GM19324 (cell line): ENCODE measurements around the gene GSTM5.
"Not testable (repeated sequence)": the region's sequence is repeated elsewhere in the genome, so short reads cannot be mapped to it uniquely, and the experiment has no call there.

ENCODE experiments used
- ATAC-seq: cut with Tn5 transposase; IDR thresholded peaks from one replicate; pipeline ENCODE4 v1.9.1; 2021; ENCODE audit warnings: mild to moderate bottlenecking, moderate library complexity; ENCODE audit not compliant: unreplicated experiment, low FRiP score

The GSTM5 gene

DNA sequence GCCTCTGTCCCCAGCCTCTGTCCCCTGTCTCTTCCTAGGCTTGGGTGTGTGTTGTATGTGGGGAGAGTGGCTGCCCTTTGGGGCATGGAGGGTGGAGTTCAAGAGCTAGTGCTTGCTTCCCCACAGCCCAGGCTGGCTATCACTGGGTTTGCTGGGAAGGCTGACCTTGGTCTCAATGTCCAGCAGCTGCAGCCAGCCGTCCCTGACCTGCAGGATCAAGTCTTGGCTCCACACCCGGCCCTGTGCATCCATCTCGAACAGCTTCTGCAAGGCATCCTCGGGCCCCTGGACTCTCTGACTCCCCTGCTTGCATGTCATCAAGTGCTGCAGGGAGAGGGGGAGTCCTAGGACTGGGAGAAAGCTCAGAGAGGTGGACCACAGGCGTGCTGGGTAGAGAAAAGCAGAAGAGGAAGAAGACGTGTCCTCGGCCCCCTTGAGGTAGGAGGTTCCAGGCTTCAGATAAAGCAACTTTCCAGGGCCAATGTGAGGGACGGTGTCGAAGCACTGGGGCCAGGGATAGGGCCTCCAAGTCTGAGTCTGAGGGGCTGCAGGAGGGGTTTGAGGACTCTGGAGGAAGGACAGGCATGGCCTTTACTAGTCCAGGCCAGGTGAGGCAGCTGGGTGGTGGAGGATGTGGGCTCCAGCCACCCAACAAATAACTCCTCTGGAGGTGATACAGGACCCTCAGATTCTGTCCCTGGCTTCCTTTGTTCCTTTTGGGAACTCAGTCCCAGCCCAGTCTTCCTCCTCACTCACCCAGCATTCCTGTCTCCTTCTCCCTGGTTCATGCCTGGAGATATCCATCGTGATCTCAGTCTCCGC, 47.7 kb downstream of the GSTM5 start:
- ATAC-seq, result no peak

DNA sequence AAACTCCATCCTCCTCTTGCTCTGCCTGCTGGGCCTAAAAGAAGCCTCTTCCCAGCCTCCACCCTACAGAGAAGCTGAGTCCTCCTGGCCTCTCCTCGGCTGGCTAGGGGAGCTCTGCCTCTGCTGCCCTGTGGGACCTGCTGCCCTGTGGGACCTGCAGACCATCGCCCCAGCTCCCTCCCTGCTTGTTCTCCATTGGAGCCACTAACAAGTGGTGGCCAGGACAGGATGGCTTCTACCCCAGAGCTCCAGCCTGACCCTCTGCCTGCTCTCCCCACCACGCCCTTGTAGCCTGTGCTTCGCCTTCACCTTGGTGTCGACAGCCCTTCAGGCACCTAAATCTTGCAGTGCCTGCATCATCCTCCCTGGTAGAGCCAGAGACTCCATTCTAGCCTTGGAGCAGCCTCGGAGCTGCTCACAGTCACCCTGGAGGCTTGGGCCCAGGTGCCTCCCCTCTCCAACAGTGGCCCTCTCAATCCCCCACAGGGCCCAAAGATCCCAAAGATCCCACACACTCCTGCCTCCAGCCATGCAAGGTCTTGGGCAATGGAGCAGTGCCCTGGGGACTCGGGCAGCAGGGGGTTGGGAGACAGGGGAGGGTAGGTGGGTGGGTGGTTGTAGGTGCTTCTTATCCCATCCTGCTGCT, 48.7 kb downstream of the GSTM5 start:
- no peak for ATAC-seq

DNA sequence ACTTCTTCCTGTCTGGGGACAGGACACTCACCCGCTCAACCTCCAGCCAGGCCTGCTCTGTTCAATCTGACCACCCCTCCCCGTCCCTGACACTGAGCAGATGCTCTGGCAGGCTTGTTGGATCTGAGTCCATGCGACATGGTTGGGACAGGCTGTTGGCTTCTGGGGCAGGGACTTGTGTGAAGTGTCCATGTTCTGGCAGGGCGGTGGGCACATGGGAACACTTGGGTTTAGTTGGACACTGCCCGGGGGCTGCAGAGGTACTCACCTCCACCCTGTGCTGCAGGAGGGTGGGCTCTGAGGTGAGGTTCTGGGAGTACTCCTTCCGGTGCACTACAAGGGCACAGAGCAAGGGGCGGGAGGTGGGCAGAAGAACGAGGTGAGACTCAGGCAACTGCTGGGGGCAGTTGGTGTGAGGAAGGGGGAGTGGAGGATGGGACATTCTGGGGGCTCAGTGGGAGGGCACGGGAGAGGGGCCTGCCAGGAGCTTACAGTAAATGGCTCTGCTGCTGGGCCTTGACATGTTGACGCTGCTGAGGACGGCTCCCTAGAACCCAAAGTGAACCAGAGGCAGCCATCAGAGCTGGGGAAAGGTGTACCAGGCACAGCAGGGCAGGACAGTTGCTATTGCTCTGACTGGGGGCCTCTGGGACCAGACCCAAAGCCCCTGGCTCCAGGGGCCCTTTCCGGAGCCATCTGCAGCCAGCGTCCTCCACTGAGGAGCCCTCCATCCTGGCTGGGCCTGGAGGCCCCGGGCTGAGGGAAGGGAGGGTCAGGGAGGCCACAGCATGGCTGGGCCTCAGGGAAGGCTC, 49.4 kb downstream of the GSTM5 start:
- no peak for ATAC-seq

DNA sequence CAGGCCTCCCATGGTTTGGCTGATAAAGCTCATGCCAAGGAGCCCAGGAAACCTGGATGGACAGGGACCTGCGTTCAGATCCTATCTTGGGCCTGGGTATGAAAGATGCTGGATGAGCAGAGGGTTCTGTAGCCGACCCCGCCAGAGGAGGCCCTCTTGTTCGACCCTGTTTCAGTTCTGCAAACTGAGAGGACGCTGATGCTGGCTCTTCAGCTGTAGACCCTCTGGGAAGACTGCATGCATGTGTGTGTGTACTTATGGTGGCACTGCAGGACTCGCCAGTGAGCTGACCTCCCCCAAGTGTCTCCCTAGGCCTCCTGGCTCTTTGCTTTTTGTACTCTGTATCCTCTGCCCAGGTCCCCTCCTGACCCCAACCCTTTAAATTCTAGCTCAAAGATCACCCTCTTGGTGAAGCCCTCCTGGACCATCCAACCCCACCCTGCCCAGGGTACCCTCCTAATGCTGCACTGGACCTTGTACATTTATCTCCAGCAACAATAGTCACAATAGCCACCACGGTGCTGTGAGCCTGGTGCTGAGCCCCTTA, 50.1 kb downstream of the GSTM5 start:
- no peak for ATAC-seq

DNA sequence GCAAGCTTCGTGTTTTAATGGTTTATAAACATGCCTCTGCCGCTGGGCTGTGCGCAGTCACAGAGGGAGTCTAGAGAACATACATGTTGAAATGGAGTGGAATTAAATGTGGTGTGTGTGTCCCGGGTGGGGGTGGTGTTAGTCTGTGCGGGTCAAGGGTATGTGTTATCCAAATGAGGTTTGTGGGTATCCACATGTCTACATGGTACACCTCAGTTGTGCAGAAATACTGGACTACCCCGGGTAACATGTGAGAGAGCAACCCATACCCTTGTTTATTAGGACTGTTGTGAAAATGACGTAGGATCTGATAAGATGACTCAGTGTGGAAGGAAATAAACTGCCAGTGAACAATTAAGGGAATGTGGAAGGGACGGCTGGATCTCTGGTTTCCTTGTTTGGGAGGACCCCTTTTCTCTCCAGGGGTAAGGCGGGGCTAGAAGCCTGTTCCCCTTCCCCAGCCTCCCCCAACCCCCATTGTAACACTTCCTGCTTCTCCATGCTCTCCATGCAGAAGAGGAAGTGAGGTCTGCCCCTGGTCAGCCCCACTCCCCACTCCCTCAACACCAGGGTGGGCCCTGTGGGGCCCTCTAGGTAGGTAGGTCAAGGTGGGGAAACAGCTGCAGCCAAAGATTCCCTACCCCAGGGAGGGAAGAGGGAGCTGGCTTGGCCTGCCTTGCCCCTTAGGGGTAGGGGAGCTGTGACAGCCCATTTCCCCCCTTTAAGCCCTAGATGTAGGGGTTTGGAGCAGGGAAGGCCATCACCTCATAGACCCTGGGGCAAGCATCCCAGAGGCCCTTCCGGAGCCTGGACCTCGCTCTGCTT, 51.0 kb downstream of the GSTM5 start:
- no peak for ATAC-seq

DNA sequence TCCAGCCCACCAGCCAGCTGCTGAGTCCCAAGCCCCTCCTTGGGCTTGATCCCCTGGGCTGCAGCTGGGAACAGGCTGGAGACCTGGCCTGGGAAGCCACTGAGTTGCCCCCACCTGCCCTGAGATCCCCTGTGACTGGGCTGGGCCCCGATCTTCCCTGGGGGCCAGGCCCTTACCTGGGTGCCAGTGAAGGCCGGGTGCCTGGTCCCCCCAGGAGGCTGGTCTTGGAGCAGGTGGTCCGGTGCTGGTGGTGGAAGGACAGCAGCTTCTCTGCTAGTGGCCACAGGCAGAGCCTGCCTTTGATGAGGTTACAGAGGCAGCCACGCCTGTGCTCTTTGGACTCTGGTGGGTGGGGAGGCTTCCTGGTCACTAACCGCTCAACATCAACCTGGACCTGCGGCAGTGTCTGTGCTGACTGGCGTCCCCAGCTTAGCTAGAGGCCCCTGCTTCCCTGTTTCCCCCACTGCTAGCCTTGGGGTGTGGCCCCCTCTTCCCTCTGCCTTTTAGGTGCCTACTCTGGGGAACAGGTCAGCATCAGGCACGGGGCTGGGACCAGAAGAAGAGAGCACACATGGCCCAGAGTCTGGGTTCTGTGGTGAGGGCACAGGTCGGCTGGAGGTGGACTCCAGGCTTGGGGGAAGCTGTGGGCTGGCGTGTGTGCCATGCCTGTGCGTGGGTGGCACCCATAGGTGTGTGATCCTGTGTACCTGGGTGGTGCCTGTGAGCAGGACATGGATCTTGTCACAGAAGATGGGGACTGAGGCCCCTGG, 51.8 kb downstream of the GSTM5 start, which contains the start of gene EPS8L3:
EPS8L3 (minus strand) TSS at position 278 of the 770 bp plus-strand sequence. CDS start 2,174 bp downstream, outside the sequence.
- ATAC-seq, result no peak

DNA sequence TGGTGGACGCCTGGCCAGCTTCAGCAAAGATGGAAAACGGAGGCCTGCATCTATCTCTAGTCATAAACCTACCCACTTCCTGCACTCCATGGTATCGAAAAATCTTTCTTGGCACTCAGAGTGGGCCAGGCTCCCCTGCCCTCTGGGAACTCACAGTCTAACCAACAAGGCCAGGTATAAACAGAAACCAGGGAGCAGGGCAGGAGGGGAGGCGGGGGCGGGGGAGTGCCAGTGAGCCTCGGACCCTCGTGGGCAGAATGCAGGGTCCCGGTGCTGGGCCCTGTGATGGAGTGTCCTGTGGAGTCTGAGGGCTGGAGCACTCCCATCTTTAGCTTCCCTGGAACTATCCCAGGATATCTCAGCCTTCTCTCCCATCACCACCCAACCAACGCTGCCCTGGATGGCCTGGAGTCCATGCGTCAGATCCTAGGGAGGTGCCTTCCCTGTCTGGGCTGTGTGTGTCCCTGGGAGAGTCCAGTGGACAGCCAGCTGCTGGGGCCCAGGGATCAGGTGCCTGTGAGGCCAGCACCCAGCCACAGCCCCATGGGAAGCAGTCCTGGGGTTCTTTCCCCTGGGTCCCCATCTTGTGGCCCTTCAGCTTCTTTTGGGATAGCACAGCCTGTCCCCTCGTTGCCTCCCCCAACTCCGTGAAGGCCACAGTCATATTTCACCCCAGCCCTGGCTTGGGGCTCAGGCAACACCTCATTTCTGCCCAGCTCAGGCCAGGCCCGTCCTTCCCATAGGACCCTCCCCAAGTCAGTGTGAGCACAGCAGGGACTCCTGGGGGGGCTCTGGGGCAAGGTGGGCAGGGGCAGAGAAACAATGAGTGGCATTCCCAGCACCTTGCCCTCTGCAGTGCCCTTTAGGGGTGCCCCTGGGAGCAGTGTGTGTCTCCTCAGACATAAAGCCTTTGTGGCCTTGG, 52.8 kb downstream of the GSTM5 start:
- no peak for ATAC-seq

DNA sequence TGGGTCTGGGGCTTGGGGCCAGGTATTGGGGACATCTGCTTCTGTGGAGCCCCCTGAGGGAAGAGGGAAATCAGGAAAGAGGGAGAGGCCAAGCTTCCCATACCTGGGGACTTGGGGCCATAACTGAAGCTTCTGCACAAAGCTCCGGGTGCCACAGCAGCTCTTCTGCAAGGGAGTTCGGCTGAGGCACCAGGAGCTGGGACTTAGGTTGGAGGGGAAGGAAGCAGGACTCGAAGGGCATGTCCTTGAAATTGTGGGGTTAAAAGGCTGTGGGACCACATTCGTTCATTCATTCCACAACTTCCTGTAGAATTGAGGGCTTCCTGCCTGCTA, 53.4 kb downstream of the GSTM5 start:
- no peak for ATAC-seq

DNA sequence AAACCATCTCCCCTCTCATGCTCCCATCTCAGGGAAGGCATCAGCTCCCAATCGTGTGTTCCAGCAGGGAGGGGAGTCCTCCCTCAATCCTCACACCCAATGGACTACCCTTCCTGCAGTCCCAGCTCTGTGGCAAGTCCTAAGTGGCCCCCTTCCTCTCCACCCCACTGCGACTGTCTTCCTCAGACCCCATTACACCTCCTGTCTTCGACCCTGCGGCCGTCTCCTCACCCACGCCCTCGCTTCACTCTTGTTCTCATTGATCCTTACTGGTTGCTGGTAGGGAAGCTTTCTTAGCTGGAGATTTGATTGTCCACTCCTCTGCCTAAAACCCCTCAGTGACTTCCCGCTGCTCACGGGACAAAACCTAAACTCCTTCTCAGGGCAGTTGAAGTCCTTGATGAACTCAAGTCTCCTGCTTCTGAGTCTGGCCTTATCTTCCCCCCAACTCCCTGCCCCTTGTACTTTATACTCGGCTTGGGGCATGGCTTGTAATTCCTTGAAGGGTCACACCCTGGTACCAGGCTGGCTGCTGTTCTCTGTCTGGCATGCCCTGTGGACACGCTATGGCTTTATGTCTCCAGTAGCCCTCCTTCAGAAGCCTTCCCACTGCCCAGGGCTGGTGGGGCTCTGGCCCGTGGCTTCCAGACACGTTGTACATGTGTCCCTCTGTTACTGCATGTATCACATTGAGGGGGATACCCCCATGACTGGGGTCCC, 54.0 kb downstream of the GSTM5 start:
- ATAC-seq, result no peak

DNA sequence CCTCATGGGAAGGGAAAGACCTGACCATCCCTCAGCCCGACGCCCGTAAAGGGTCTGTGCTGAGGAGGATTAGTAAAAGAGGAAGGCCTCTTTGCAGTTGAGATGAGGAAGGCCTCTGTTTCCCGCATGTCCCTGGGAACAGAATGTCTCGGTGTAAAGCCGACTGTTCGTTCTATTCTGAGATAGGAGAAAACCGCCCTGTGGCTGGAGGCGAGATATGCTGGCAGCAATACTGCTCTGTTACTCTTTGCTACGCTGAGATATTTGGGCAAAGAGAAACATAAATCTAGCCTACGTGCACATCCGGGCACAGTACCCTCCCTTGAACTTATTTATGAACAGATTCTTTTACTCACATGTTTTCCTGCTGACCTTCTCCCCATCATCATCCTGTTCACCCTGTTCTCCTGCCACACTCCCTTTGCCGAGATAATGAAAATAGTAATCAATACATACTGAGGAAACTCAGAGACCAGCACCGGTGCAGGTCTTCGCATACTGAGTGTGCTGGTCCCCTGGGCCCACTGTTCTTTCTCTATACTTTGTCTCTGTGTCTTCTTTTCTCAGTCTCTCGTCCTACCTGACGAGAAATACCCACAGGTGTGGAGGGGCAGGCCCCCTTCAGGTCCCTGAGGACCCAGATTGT, 55.1 kb downstream of the GSTM5 start:
- ATAC-seq, result not testable (repeated sequence)
